Measurements from ENCODE around the gene KIAA1328. TPM values are rescaled to one million over a fixed set of nuclear protein-coding genes. Genes with fewer than 3 reads are reported as not detected.

The KIAA1328 gene
- total and polyA plus RNA-seq, 2 experiments from 2014 or later = 3.5 to 3.9 TPM

DNA sequence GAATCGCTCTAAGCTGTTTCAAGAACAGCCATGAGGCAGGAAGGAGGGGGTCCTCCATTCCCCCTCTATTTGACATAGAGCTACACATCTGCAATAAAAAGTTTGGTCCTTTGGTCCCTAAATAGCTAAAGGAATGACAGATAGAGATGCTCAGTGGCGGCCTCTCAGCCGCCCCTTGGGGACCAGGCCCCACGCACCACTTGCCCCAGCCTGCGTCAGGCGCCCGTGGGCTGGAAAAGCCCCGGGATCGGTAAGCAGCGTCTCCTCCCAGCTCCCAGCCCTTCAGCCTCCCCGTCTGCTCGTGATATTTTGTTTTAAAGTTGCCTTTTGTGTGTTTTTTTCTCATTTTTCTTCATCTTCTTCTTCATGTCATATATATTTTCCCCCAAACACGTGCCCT, 415.7 kb downstream of the KIAA1328 start:
- Histone ChIP-seq H3K9me3 (ENCODE audit: low read depth) (no peaks in the 10 kb centered on the region), H3F3A (ENCODE audit: insufficient read depth) (no peaks in the 10 kb centered on the region), H3K9ac (no peak overlapping the region), H3K27ac (no peak overlapping the region), H3K4me1 (ENCODE audit: insufficient read depth) (no peaks in the 10 kb centered on the region), H3K27me3 (replicated peaks; ENCODE audit: insufficient read depth) (peaks cover 9% of the 10 kb centered on the region; the same call in 1 of the 2 replicates), H3K4me2 (ENCODE audit: unreplicated experiment) (no peak overlapping the region), H3K79me2 (ENCODE audit: insufficient read depth) (no peaks in the 10 kb centered on the region), H4K20me1 (ENCODE audit: insufficient read depth) (no peaks in the 10 kb centered on the region), H3K9me2 (ENCODE audit: insufficient read depth) (no peaks in the 10 kb centered on the region), H2AFZ (no peak overlapping the region), H3K4me3 (no peak overlapping the region), H3K36me3 (ENCODE audit: low read depth) (no peaks in the 10 kb centered on the region)
- TF ChIP-seq EZH2phosphoT487 (IDR thresholded peaks at IDR 0.05; ENCODE audit: insufficient read depth, low read depth) (no peak), EZH2 (IDR thresholded peaks at IDR 0.05; ENCODE audit: insufficient read depth, poor library complexity, severe bottlenecking) (no peak)
- in situ Hi-C loops (cut with MboI) = no loop called here
- WGBS, 2 experiments (ENCODE audit: low coverage in 1 of 2, low lambda C conversion rate in 2 of 2, missing lambda C conversion rate in 2 of 2) = 64 to 68% methylated on average over 13 of the region's 13 CpGs
- no peak for DNase-seq

DNA sequence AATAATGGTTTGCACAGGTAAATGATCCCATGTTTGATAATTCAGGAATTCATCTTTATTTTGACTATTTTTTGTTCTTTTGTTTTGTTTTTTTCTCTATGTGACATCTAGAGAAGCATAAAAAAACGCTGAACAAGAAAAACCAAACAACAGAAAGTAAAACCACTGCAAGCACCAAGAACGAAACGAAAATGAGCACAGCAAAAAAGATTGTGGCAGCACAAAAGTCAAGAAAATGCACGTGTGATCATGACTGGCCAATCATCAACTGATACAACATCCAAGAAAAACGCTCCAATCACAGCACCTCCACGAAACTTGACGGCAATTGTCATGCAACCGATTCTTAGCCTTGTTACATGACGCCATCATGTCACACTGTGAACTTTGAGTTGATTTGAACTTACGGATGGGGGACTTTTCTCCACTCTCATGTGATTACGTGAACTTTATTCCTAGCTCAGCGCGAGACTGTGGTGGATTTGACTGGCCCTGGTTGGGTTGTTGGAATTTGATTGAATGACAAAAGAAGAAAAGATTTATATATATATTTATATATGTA, 417.9 kb downstream of the KIAA1328 start:
- no peaks in the 10 kb centered on the region for H3K9me3 ChIP-seq (ENCODE audit: low read depth)
- H3K4me1 ChIP-seq (ENCODE audit: insufficient read depth) = no peaks in the 10 kb centered on the region
- no peak overlapping the region for H3K27ac ChIP-seq
- in situ Hi-C loops (cut with MboI) = no loop called here
- no peak overlapping the region for H2AFZ ChIP-seq
- no peaks in the 10 kb centered on the region for H3K36me3 ChIP-seq (ENCODE audit: low read depth)
- no peak overlapping the region for H3K4me3 ChIP-seq
- H3K4me2 ChIP-seq (ENCODE audit: unreplicated experiment) = no peak overlapping the region
- H3K9me2 ChIP-seq (ENCODE audit: insufficient read depth) = no peaks in the 10 kb centered on the region
- H3K9ac ChIP-seq = no peak overlapping the region
- TF ChIP-seq EZH2phosphoT487 (IDR thresholded peaks at IDR 0.05; ENCODE audit: insufficient read depth, low read depth) = no peak
- no peak for TF ChIP-seq EZH2 (IDR thresholded peaks at IDR 0.05; ENCODE audit: insufficient read depth, poor library complexity, severe bottlenecking)
- DNase-seq = no peak
- H4K20me1 ChIP-seq (ENCODE audit: insufficient read depth) = no peaks in the 10 kb centered on the region
- H3F3A ChIP-seq (ENCODE audit: insufficient read depth) = no peaks in the 10 kb centered on the region
- peaks cover 18% of the 10 kb centered on the region; the same call in 1 of the 2 replicates for H3K27me3 ChIP-seq (replicated peaks; ENCODE audit: insufficient read depth)
- H3K79me2 ChIP-seq (ENCODE audit: insufficient read depth) = no peaks in the 10 kb centered on the region
- 68 to 71% methylated on average over 13 of the region's 13 CpGs for WGBS, 2 experiments (ENCODE audit: low coverage in 1 of 2, low lambda C conversion rate in 2 of 2, missing lambda C conversion rate in 2 of 2)

DNA sequence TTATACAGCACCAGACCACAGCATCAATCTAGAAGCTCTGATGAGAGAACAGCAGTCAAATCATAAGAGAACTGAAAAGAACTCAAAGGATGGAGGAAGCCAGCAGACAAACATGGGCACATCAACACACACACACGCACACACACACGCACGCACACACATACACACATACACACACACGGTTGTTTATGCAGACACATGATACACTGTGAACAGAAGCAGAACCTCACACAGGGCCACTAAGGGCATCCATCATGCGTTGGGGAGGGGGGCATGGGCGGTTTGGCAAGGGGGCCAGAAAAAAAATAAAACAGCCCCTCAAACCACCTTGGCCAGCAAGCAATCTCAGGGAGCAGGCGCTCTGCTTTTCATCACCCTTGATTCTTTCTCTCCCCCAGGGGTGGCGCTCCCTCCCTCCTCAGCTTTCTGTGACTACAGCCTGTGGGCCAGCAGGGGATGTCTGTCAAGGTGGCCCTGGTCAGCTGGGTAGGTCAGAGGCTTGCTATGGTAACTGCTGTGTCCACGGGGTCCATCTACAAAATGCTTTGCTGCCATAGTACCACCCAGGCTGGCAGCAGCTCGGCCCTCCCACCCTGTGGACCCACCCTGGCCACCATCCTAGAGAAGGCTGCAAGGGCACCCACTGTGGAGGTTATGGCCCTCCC, 418.7 kb downstream of the KIAA1328 start:
- Histone ChIP-seq H3K9me2 (ENCODE audit: insufficient read depth) (no peaks in the 10 kb centered on the region), H3K27me3 (replicated peaks; ENCODE audit: insufficient read depth) (peaks cover 25% of the 10 kb centered on the region), H3K79me2 (ENCODE audit: insufficient read depth) (no peaks in the 10 kb centered on the region), H3K4me3 (no peak overlapping the region), H3K27ac (no peak overlapping the region), H3K9me3 (ENCODE audit: low read depth) (no peaks in the 10 kb centered on the region), H3K36me3 (ENCODE audit: low read depth) (no peaks in the 10 kb centered on the region), H3K4me2 (ENCODE audit: unreplicated experiment) (no peak overlapping the region), H3K9ac (no peak overlapping the region), H3K4me1 (ENCODE audit: insufficient read depth) (no peaks in the 10 kb centered on the region), H3F3A (ENCODE audit: insufficient read depth) (no peaks in the 10 kb centered on the region), H2AFZ (no peak overlapping the region), H4K20me1 (ENCODE audit: insufficient read depth) (no peaks in the 10 kb centered on the region)
- in situ Hi-C loops (cut with MboI) = no loop called here
- 58 to 66% methylated on average over 10 of the region's 10 CpGs for WGBS, 2 experiments (ENCODE audit: low coverage in 1 of 2, low lambda C conversion rate in 2 of 2, missing lambda C conversion rate in 2 of 2)
- DNase-seq = no peak
- no peak for TF ChIP-seq EZH2 (IDR thresholded peaks at IDR 0.05; ENCODE audit: insufficient read depth, poor library complexity, severe bottlenecking)
- TF ChIP-seq EZH2phosphoT487 (IDR thresholded peaks at IDR 0.05; ENCODE audit: insufficient read depth, low read depth) = no peak

GRCh38 chr18:37248281-37248680, 419.4 kb downstream of the KIAA1328 start:
- H3K27me3 ChIP-seq (replicated peaks; ENCODE audit: insufficient read depth) = peaks cover 26% of the 10 kb centered on the region
- 56% methylated on average over 4 to 5 of the region's 5 CpGs for WGBS, 2 experiments (ENCODE audit: low coverage in 1 of 2, low lambda C conversion rate in 2 of 2, missing lambda C conversion rate in 2 of 2)
- no peaks in the 10 kb centered on the region for H3K9me2 ChIP-seq (ENCODE audit: insufficient read depth)
- no peaks in the 10 kb centered on the region for H3K79me2 ChIP-seq (ENCODE audit: insufficient read depth)
- no peaks in the 10 kb centered on the region for H4K20me1 ChIP-seq (ENCODE audit: insufficient read depth)
- TF ChIP-seq EZH2 (IDR thresholded peaks at IDR 0.05; ENCODE audit: insufficient read depth, poor library complexity, severe bottlenecking) (no peak), EZH2phosphoT487 (IDR thresholded peaks at IDR 0.05; ENCODE audit: insufficient read depth, low read depth) (no peak)
- no peak for DNase-seq
- no peak overlapping the region for H3K27ac ChIP-seq
- H3K4me3 ChIP-seq = no peak overlapping the region
- no peak overlapping the region for H3K9ac ChIP-seq
- H3K9me3 ChIP-seq (ENCODE audit: low read depth) = no peaks in the 10 kb centered on the region
- no peaks in the 10 kb centered on the region for H3F3A ChIP-seq (ENCODE audit: insufficient read depth)
- H2AFZ ChIP-seq = no peak overlapping the region
- H3K4me1 ChIP-seq (ENCODE audit: insufficient read depth) = no peaks in the 10 kb centered on the region
- in situ Hi-C loops (cut with MboI) = no loop called here
- H3K4me2 ChIP-seq (ENCODE audit: unreplicated experiment) = no peak overlapping the region
- H3K36me3 ChIP-seq (ENCODE audit: low read depth) = no peaks in the 10 kb centered on the region
